A549 (cell line): Measurements from ENCODE around the gene CTCFL.

Experiments
- CBX2 ChIP-seq: fragments of 200-600 bp; sonication (generic); IDR thresholded peaks from 2 replicates; pipeline ENCODE4 v1.6.1; 2016; ENCODE audit warnings: low read depth, mild to moderate bottlenecking, borderline replicate concordance
- KDM5A ChIP-seq: fragments of 200-600 bp; sonication (generic); IDR thresholded peaks from 2 replicates; pipeline ENCODE4 v1.6.1; 2016; ENCODE audit warnings: antibody characterized with exemption, mild to moderate bottlenecking
- MAFK ChIP-seq: fragments of 450-650 bp; IDR thresholded peaks from 2 replicates; pipeline ENCODE4 v1.6.1; 2014; ENCODE audit not compliant: partially characterized antibody
- NR3C1 ChIP-seq: fragments of >200 bp; sonication (Bioruptor Twin); formaldehyde crosslinking; IDR thresholded peaks from 3 replicates; pipeline ENCODE4 v1.6.1; 2017
- POLR2A ChIP-seq: IDR thresholded peaks from 2 replicates; pipeline ENCODE4 v1.6.1; 2012; ENCODE audit warnings: mild to moderate bottlenecking, low read length
- RFX5 ChIP-seq: fragments of 450-650 bp; IDR thresholded peaks from 2 replicates; pipeline ENCODE4 v1.7.1; 2014; ENCODE audit warnings: antibody characterized with exemption, mild to moderate bottlenecking, moderate library complexity
- SMC3 ChIP-seq: fragments of >200 bp; sonication (Bioruptor Twin); formaldehyde crosslinking; IDR thresholded peaks from 3 replicates; pipeline ENCODE4 v1.6.1; 2018; ENCODE audit warnings: inconsistent platforms
- TF ChIP-seq, protein P1 (sequence below): fragments of >200 bp; sonication (Bioruptor Twin); formaldehyde crosslinking; IDR thresholded peaks from 3 replicates; pipeline ENCODE4 v1.5.1; 2016
- TF ChIP-seq, protein P2 (sequence below): IDR thresholded peaks from 2 replicates; pipeline ENCODE4 v1.6.1; 2012
- TF ChIP-seq, protein P3 (sequence below): fragments of 200-600 bp; sonication (generic); IDR thresholded peaks from 2 replicates; pipeline ENCODE4 v1.6.1; 2016; ENCODE audit warnings: antibody characterized with exemption, mild to moderate bottlenecking, moderate library complexity

DNA sequence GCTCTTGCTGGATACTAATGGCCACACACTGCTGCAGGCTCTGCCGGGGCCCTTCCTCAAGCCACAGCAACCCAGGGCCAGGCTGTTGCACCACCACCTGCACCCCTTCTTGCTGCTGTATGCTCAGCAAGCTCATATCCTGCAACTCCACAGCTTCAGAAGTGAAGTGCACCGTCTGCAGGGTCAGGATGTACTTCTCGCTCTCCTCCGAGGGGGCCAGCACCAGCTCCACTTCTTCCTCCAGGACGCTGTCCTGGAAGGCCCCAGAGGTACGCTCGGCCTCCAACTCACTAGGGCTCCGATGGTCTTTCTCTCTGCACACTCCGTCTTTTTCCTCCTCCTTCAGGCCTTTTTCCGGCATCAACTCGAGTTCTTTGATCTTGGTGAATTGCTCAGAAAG, 1.2 kb downstream of the CTCFL start:
- TF ChIP-seq MAFK (no peak), POLR2A (no peak), NR3C1 (no peak), RFX5 (no peak), KDM5A (no peak), CBX2 (no peak), SMC3 (no peak)
- TF ChIP-seq, protein P1, sequence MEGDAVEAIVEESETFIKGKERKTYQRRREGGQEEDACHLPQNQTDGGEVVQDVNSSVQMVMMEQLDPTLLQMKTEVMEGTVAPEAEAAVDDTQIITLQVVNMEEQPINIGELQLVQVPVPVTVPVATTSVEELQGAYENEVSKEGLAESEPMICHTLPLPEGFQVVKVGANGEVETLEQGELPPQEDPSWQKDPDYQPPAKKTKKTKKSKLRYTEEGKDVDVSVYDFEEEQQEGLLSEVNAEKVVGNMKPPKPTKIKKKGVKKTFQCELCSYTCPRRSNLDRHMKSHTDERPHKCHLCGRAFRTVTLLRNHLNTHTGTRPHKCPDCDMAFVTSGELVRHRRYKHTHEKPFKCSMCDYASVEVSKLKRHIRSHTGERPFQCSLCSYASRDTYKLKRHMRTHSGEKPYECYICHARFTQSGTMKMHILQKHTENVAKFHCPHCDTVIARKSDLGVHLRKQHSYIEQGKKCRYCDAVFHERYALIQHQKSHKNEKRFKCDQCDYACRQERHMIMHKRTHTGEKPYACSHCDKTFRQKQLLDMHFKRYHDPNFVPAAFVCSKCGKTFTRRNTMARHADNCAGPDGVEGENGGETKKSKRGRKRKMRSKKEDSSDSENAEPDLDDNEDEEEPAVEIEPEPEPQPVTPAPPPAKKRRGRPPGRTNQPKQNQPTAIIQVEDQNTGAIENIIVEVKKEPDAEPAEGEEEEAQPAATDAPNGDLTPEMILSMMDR: no peak
- TF ChIP-seq, protein P2, sequence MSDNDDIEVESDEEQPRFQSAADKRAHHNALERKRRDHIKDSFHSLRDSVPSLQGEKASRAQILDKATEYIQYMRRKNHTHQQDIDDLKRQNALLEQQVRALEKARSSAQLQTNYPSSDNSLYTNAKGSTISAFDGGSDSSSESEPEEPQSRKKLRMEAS: no peak
- TF ChIP-seq, protein P3, sequence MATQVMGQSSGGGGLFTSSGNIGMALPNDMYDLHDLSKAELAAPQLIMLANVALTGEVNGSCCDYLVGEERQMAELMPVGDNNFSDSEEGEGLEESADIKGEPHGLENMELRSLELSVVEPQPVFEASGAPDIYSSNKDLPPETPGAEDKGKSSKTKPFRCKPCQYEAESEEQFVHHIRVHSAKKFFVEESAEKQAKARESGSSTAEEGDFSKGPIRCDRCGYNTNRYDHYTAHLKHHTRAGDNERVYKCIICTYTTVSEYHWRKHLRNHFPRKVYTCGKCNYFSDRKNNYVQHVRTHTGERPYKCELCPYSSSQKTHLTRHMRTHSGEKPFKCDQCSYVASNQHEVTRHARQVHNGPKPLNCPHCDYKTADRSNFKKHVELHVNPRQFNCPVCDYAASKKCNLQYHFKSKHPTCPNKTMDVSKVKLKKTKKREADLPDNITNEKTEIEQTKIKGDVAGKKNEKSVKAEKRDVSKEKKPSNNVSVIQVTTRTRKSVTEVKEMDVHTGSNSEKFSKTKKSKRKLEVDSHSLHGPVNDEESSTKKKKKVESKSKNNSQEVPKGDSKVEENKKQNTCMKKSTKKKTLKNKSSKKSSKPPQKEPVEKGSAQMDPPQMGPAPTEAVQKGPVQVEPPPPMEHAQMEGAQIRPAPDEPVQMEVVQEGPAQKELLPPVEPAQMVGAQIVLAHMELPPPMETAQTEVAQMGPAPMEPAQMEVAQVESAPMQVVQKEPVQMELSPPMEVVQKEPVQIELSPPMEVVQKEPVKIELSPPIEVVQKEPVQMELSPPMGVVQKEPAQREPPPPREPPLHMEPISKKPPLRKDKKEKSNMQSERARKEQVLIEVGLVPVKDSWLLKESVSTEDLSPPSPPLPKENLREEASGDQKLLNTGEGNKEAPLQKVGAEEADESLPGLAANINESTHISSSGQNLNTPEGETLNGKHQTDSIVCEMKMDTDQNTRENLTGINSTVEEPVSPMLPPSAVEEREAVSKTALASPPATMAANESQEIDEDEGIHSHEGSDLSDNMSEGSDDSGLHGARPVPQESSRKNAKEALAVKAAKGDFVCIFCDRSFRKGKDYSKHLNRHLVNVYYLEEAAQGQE: no peak
